ENCODE data around the gene ANKRD53.

Gene ANKRD53

GRCh38 chr2:70942396-70943204 is 35.8 kb upstream of the ANKRD53 start:
- in situ Hi-C loops (cut with MboI; ENCODE audit: low sequenced_read_pairs): loop anchor here (25.0 kb wide), 2 partner anchors 155 to 280 kb away; partner anchors contain the start of gene FIGLA

GRCh38 chr2:70943205-70943871 is 35.1 kb upstream of the ANKRD53 start:
- in situ Hi-C loops (cut with MboI; ENCODE audit: low sequenced_read_pairs): loop anchor here (25.0 kb wide), 2 partner anchors 156 to 281 kb away; partner anchors contain the start of gene FIGLA

- in situ Hi-C loops (cut with MboI; ENCODE audit: low sequenced_read_pairs): loop anchor here (25.0 kb wide), 2 partner anchors 157 to 282 kb away; partner anchors contain the start of gene FIGLA
These were observed 34.2 kb upstream of the ANKRD53 start for GRCh38 chr2:70944111-70944690.

- in situ Hi-C loops (cut with MboI; ENCODE audit: low sequenced_read_pairs): loop anchor here (25.0 kb wide), 2 partner anchors 160 to 285 kb away; partner anchors contain the start of gene FIGLA
These were observed 31.5 kb upstream of the ANKRD53 start for GRCh38 chr2:70946832-70947442.

GRCh38 chr2:70947556-70948184 is 30.8 kb upstream of the ANKRD53 start:
- in situ Hi-C loops (cut with MboI; ENCODE audit: low sequenced_read_pairs): loop anchor here (25.0 kb wide), 2 partner anchors 160 to 285 kb away; partner anchors contain the start of gene FIGLA

GRCh38 chr2:70948337-70949003 is 30.0 kb upstream of the ANKRD53 start:
- in situ Hi-C loops (cut with MboI; ENCODE audit: low sequenced_read_pairs): loop anchor here (25.0 kb wide), 2 partner anchors 161 to 286 kb away; partner anchors contain the start of gene FIGLA

GRCh38 chr2:70949086-70949485 is 29.3 kb upstream of the ANKRD53 start:
- in situ Hi-C loops (cut with MboI; ENCODE audit: low sequenced_read_pairs): loop anchor here (25.0 kb wide), 2 partner anchors 162 to 287 kb away; partner anchors contain the start of gene FIGLA

GRCh38 chr2:70954886-70955285 is 23.5 kb upstream of the ANKRD53 start:
- in situ Hi-C loops (cut with MboI; ENCODE audit: low sequenced_read_pairs): no loop called here

GRCh38 chr2:70956141-70956540 is 22.3 kb upstream of the ANKRD53 start:
- in situ Hi-C loops (cut with MboI; ENCODE audit: low sequenced_read_pairs): no loop called here

GRCh38 chr2:70957798-70958197 is 20.6 kb upstream of the ANKRD53 start:
- in situ Hi-C loops (cut with MboI; ENCODE audit: low sequenced_read_pairs): no loop called here

- in situ Hi-C loops (cut with MboI; ENCODE audit: low sequenced_read_pairs): no loop called here
These were observed 19.7 kb upstream of the ANKRD53 start for GRCh38 chr2:70958759-70959158.

GRCh38 chr2:70959271-70959761 is 19.1 kb upstream of the ANKRD53 start:
- in situ Hi-C loops (cut with MboI; ENCODE audit: low sequenced_read_pairs): no loop called here

- in situ Hi-C loops (cut with MboI; ENCODE audit: low sequenced_read_pairs): no loop called here
These were observed 18.3 kb upstream of the ANKRD53 start for GRCh38 chr2:70959851-70960832.

- in situ Hi-C loops (cut with MboI; ENCODE audit: low sequenced_read_pairs): no loop called here
These were observed 17.4 kb upstream of the ANKRD53 start for GRCh38 chr2:70960833-70961647.

- in situ Hi-C loops (cut with MboI; ENCODE audit: low sequenced_read_pairs): no loop called here
These were observed 16.8 kb upstream of the ANKRD53 start for GRCh38 chr2:70961648-70961994.

GRCh38 chr2:70962211-70962884 is 16.1 kb upstream of the ANKRD53 start:
- in situ Hi-C loops (cut with MboI; ENCODE audit: low sequenced_read_pairs): no loop called here

Measured in HL-60/S4 treated with phorbol 12-myristate 13-acetate at 8.2 ng/mL for 4 days and 3 days (cell line).